Measurements from ENCODE around the gene ALKBH2.
"Not testable (repeated sequence)": the region's sequence is repeated elsewhere in the genome, so short reads cannot be mapped to it uniquely, and the experiment has no call there.

ALKBH2 gene

DNA sequence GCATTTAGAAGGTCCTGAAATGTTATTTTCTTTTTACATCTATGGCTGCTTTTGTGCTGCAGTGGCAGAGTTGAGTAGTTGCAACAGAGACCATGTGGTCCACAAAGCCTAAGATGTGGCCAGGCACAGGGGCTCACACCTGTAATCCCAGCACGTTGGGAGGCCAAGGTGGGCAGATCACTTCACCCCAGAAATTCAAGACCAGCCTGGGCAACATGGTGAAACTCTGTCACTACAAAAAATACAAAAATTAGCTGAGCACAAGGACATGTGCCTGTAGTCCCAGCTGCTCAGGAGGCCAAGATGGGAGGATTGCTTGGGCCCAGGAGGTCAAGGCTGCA, 27.4 kb downstream of the ALKBH2 start:
- DNase-seq = no peak

DNA sequence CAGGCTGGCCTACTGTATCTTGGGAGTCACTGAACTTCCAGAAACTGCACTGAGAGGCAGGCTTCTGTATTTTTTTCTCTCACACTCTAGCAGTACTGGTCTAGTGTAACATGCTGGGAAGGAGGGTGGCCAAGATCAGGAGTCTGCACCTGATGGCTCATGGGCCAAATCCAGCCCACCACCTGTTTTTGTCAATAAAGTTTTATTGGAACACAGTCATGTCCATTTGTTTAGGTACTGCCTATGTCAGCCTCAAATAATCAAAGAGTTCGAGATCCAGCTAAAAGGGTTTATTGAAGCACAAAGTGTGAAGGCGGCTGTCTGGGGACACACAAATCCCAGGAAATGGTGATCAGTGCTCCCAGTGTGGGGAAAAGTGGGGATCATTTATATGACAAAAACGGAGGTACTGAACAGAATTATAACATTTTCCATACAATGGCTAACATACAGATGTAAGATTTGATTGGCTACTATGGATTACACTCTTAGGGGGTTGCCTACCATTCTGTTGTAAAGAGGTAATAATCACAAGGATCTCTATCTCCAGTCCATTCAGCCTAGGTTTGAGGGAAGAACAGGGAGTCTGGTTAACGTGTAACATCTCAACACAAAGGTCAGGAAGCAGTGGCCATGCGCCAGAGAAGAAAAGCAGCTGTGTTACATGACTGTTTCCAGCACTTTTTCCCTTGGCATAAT, 28.0 kb downstream of the ALKBH2 start:
- no peak for DNase-seq

DNA sequence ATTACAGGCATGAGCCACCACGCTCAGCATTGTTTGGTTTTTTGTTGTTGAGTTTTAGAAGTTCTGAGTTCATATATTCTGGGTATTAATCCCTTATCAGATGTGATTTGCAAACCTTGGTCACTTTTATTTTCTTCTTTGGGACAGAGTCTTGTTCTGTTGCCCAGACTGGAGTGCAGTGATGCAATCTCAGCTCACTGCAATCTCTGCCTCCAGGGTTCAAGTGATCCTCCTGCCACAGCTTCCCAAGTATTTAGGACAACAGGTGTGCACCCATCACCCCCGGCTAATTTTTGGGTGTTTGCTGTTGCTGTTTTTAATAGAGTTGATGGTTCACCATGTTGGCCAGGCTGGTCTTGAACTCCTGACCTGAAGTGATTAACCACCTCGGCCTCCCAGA, 29.1 kb downstream of the ALKBH2 start:
- no peak for DNase-seq

DNA sequence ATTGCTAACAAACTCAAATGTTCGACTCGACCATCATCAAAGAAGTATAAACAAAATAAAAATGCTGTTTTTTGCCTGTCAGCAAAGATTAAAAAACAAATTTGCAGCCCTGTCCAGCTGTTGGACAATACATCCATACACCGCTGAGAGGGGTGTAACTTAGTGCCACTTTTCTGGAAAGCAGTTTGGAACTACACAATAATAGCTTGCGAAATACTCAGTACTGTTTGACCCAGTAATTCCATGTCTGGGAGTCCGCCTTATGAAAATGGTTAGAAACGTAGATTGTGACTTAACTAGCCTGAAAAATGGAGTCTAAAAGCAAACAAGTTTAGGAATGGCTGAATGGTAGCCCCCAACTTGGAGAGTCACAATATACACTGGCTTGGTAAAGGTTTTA, 34.5 kb downstream of the ALKBH2 start:
- no peak for DNase-seq

DNA sequence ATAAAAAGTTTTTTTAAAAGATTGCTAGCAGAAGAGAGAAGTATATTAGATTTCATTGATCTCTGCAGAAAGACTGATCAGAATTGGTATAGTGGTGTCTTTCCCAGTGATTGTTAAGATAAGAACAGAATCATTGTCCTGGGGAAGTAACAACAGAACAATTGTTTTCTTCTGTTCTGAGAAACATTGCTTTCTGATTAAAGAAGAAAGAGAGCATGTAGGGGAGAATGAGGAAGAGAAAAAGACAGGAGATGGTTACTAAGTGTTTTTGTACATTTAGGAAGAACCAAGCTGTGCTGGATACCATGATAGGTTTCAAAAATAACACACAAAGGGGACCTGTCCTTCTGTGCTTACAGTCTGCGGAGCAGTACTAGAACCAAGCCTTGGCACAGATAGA, 35.9 kb downstream of the ALKBH2 start:
- no peak for DNase-seq

DNA sequence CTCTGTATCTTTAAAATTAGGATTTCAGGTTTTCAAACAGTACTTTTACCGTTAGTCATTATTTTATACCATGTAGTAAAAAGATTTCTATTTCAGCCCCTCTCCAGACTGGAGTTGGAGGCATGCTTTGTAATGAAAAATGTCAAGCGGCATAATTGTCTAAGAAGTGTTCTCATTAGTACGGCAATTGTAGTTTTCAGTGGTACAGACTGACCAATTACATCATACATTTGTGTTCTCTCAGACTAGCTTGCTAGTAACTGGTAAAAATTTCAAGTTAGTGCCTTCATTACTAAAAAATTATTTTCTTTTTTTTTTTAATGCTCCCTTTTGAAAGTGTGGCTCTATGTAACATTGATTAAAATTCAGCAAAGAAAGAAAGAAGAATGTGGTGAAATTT, 36.4 kb downstream of the ALKBH2 start:
- no peak for DNase-seq

DNA sequence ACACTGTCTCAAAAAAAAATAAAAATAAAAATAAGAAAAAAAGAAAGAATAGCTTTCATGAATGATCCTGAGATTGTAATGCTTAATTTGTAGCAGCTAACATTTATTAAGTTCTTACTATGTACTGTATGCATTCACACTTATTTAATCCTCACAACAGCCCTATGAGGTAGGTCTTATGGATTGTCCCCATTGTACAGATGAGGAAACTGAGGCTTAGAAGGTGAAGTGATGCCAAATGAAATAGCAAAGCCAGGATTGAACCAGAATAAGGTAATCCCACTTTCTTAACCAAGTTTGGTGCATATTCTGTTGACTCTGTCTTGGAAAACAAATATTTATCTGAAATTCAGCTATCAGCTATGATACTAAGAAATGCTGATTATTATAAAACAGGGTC, 38.8 kb downstream of the ALKBH2 start:
- DNase-seq = no peak

DNA sequence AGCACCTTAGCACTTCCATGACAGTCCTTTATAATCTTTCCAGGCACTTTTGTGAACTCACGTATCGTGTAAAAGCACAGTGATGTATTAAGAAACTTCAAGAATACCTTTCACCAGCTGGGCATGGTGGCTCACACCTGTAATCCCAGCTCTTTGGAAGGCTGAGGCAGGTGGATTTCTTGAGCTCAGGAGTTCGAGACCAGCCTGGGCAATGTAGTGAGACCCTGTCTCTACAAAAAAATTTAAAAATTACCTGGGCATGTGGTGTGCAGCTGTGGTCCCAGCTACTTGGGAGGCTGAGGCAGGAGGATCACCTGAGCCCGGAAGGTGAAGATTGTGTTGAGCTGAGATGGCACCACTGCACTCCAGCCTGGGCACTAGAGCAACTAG, 39.2 kb downstream of the ALKBH2 start:
- DNase-seq = not testable (repeated sequence)

DNA sequence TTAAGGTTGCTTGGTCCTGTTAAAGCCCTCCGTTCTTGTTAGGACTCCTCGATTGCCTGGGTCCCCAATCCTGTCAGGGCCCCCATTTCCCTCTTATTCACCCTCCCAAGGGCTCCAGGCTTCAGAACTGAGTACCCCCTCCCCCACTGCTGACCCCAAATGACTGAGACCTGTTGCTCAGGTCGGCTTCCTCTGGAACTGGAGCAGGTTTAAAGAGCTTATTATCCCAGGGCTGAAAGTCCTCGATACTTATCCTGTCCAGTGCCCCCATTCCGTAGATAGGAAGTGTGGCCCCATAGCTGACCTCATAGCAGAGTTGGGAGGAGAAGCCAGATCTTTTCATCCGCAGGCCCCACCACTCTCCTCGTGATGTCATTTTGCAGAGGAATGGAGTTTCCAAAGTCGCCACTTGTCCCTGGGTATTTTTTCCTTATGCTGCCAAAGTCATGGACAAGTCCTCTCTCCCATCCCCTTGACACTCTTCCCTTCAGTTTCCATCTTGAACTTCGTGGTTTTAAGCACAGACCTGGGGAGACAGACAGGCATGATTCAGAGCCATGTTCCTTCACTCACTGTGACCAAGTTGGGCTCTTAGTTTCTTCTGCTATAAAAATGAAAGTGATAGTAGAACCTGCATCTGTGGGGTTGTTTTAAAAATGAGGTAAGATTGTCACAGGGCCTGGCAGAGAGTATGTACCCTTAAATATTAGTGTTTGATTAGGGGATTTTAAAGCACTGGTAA, 39.7 kb downstream of the ALKBH2 start:
- no peak for DNase-seq

DNA sequence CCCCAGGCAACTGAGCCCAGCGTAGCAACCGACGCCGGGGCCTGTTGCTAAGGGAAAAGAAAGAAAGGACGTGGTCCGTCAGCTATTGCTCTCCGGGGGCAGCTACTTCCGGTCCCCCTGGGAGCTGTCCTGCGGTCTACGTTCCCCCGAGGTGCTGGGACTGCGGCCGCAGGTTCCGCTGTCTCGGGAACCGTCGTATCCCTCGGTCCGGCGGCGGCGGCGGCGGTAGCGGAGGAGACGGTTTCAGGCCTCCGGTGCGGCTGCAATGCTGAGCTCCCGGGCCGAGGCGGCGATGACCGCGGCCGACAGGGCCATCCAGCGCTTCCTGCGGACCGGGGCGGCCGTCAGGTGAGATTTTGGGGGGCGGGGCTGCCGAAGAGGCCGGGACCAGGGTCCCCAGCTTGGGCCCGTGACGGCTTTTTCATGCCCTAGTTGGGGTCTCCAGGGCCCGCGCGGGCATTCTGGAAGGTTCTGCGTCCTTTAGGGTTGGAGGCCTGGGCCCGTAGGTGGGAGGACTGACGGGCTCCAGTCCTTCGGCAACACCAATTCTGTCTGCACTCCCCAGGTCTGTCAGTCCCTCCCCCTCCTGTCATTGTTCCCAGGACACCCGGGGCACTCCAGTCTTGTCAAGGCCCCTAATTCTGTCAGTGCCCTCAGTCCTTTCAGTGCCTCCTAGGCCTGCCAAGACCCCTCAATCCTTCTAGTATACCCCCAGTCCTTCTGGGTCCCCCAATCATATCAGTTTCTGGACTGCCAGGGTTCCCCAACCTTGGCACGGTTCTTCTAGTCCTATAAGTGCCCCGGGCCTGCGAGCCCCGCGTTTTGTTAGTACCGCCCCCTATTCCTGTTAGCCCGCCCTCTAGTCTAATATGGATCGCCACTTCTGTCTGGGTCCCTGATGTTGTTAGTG, 40.6 kb downstream of the ALKBH2 start, which contains the start of gene USP30:
Gene USP30 (plus strand): TSS at position 163 of the 910 bp plus-strand sequence. CDS start 103 bp downstream, at position 266.
- peak; percentile 83 for DNase-seq

DNA sequence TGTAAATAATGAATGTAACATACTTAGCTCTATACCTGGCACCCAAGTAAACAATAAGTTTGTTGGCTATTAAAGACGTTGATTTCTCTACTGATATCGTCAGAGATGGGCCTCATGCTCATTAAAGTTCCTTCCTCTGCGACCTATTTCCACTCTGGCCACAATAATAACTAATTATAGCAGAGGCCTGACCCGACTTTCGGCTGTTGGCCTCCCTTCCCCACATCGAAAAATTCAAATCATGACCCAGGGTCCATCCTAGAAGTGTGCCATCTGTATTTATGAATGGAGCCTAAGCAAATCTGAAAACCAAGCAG, 41.2 kb downstream of the ALKBH2 start:
- no peak for DNase-seq

DNA sequence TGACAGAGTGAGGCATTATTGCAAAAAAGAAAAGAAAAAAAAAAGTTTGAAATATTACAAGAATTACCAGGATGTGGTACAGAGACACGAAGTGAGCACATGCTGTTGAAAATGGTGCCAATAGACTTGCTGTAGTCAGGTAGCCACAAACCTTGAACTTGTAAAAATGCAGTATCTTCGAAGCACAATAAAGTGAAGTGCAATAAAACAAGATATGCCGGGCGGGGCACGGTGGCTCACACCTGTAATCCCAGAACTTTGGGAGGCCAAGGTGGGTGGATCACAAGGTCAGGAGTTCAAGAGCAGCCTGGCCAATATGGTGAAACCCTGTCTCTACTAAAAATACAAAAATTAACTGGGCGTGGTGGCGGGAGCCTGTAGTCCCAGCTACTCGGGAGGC, 43.5 kb downstream of the ALKBH2 start:
- not testable (repeated sequence) for DNase-seq

DNA sequence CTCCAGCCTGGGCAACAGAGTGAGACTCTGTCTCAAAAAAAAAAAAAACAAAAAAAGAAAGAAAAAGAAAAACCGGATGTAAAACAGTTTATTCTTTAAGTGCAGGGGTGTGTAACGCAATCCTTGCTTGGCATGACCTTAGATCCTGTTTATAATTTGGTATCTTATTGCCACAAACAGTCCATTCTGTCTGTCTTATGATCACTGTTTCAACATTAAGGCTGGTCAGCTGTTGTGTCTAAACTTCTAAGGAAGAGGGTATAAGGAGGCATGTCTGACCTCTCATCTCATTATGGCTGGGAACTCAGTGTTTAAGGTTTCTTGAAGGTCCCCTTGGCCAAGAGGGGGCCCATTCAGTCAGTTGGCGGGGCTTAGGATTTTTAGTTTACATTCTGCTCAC, 44.6 kb downstream of the ALKBH2 start:
- not testable (repeated sequence) for DNase-seq

DNA sequence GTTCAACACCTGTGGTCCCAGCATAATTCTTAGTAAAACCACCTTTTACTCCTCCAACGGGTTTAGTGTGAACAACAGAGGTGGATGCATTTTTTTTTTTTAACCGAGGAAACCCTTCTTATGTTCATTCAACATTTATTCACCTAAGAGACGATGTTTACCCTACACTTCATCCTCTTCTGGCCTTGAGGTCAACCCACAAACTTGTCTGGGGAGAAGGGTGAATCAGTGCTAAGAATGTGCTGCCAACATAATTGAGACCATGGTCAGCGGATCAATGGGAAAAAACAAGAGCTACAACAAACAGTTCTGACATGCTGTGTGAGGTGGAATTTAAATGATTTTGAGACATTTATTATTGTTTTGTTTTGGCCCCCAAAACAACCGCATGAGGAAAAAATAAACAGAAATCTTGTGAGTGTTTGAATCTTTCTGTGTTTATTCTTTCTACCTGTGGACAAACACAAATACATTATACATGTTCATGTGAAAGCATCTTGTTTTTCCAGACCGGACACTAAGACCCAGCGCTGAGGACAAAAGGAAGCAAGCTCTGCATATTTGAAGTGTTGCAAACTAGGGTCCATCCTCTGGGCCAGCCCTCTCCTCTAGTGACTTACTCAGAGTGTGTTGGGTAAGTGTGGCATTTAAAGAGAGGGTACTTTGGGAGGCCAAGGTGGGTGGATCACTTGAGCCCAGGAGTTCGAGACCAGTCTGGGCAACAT, 46.0 kb downstream of the ALKBH2 start:
- DNase-seq = no peak

DNA sequence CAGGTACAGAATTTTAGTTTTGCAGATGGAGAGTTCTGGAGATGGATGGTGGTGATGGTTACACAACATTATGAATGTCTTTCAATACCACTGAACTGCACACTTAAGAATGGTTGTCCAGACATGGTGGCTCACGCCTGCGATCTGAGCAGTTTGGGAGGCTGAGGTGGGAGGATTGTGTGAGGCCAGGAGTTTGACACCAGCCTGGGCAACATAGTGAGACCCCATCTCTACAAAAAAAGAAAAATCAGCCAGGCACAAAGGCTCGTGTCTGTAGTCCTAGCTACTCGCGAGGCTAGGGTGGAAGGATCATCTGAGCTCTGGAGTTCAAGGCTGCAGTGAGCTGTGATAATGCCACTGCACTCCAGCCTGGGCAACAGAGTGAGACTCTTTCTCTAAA, 49.0 kb downstream of the ALKBH2 start:
- DNase-seq = no peak

All from activated CD4-positive, alpha-beta T cell treated with anti-CD3 and anti-CD28 coated beads, Interleukin-2, amount 50 U/mL, for 1 hour (primary cell).